Colon (tissue), 2 donors: ENCODE data around the gene TFRC.
"Not testable (repeated sequence)": the region's sequence is repeated elsewhere in the genome, so short reads cannot be mapped to it uniquely, and the experiment has no call there.

Experiments
- FAIRE-seq: peaks from 2 replicates; lab custom pipeline; 2012; peaks lifted over from hg19 to GRCh38; lab: Jason Lieb, UNC
- donor health status: control.
- donor health status: control.

Gene TFRC

DNA sequence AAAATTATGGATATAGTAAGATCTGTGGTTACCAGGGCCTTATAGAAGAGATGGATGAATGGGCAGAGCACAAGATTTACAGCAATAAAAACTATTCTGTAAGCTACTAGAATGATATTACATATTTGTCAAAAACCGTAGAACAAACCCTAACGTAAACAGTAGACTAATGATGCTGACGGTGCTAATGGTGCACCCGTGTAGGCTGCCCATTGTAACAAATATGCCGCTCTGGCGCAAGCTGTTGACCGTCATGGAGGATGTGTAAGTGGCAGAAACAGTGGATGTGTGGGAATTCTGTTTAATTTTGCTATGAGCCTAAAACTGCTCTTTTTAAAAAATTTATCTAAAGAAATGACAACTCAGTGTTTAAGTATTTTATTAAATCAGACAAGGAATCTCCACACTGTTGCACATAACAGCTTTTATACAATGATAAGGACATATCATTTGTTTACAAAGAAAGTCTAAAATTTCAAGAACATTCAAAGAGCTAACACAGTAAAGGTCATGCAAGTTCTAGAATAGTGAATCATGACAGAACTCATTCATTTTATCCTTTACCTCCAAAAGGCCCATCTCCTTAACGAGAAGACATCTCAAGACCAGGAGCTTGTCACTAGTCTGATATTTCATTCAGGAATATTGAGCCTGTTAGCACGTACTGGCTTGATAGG is 32.8 kb downstream of the TFRC start:
- no peak for FAIRE-seq

DNA sequence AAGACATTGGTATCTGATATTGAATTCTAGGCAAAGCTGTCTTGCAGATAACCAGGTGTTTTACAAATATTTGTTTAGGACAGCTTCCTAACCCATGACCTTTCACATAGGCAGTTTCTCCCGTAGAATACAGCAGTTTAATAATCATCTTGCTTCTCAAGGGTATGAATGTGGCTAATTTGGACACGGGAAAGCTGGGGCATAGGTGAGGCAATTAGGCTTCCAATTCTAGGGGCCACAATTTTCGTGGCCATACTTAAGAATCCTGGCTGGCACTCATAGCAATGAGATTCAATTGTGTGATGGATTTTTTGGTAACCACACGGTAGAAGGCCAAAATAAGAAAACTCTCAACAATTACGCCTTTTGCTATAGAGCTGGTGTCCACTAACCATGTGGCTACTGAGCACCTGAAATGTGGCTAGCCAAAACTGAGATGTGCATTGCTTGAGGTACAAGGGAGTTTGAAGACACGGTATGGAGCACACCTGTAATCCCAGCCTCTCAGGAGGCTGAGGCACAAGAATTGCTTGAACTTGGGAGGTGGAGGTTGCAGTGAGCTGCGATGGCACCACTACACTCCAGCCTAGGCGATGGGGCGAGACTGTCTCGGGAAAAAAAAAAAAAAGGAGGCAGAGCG is 34.4 kb downstream of the TFRC start:
- no peak for FAIRE-seq

- no peak for FAIRE-seq
Observed at GRCh38 chr3:196044513-196044912, 37.4 kb downstream of the TFRC start.

DNA sequence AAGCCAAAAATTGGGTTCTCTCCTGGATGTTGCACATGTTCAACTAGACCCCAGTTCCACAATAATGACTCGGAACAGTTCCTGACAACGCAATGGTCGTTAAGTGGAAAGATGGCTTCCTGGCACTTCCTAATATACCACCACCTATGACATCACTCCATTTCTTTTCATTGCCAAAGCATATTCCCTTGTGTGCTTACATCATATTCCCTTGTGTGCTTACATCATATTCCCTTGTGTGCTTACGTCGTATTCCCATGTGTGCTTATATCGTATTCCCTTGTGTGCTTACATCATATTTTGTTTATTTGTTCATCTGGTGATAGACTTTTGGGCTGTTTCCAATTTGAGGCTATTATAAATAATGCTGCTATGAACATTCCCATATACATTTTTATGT is 39.2 kb downstream of the TFRC start:
- FAIRE-seq: no peak

DNA sequence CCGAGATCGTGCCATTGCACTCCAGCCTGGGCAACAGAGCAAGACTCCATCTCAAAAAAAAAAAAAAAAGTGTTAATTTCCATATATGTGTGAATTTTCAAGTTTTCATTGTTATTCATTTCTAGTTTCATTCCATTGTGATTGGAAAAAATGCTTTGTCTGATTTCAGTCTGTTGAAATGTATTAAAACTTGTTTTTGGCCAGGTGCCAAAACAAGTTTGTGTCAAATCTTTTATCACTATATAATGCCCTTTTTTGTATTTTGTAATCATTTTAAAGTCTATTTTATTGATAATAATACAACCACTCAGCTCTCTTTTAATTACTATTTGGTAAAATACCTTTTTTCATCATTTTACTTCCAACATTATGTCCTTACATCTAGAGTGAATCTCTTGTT is 42.5 kb downstream of the TFRC start:
- peak; percentile 45 for FAIRE-seq

DNA sequence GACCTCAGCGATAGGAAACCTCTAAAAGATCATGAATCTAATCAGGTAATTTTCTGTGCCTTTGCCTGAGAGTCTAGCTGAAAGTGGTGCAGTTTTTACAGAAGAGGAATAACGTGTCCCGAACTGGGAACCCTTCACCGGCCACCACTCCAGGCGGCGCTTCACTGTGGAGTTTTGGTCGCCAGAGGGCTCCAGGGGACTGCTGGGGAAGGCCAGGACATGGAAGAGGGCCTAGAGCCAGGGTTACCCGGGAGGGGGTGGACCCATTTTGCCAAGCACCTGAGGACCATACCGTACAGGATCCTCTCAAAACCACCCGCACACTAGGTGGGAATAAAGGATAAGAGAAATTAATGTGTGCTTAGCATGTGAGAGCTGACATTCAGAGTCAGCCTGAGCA is 55.8 kb downstream of the TFRC start:
- FAIRE-seq: not testable (repeated sequence)

DNA sequence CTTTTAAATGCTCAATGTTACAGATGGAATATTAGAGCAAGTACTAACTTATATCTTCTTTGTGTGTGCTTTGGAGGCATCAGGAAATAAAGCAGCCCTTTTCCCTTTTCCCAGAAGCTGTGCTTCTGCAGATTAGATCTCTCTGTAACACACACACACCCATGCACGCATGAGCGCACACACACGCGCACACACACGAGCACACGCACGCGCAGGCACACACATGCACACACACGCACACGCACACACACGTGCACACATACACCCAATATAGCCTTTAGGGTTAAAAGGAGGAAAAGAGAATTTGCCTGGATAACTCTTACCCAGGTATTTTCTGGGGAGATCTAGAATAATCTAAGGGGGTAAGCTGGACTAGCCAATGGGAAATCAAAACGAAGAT is 56.9 kb downstream of the TFRC start:
- FAIRE-seq: no peak

DNA sequence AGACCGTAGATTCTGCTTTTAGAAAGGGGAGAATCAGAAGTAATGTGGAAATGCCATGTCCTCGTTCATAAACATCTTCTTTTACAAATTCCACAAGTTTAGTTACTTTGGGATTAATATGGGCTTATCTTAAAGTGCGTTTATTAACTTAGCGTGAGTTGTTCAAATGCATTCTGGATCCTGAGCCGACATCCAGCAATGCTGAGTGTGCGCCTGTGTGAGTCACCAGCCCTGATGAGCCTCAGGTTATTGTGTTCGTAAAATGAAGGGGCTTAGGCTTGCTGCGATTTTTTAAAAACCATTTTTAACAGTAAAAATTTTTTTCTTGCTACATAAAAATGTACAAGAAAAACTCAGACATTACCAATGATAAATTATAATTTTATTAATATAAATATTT is 57.9 kb downstream of the TFRC start:
- no peak for FAIRE-seq

DNA sequence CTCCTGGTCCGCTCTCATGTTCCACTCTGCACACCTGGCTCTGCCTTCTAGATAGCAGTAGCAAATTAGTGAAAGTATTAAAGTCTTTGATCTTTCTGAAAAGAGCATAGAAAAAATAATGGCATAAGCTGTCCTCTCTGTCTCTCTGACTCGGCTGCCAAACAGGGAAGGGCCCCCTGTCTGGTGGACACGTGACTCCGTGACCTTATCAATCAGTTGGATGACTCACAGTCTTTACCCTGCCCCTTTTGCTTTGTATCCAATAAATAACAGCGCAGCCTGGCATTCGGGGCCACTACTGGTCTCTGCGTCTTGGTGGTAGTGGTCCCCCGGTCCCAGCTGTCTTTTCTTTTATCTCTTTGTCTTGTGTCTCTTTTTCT is 59.4 kb downstream of the TFRC start:
- not testable (repeated sequence) for FAIRE-seq

- no peak for FAIRE-seq
Observed at GRCh38 chr3:196020373-196020772, 61.5 kb downstream of the TFRC start.

DNA sequence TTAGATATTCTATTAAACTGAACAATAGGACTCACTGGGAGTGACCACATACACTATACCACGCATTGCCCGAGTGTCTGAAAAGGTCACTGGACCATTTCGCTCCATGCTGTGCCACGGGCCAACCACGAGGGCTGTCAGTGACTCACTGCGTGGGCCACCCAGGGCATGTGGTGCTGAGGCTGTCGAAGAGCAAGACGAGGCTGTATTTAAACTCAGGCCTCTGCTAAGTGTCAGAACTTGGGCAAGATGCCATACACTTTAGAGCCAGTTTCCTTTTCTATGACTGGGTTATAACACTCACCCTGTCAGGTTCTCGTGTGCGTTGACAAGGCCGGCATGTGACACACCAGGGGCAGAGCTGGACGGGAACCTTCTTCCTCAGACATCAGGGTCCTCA is 62.3 kb downstream of the TFRC start:
- not testable (repeated sequence) for FAIRE-seq

DNA sequence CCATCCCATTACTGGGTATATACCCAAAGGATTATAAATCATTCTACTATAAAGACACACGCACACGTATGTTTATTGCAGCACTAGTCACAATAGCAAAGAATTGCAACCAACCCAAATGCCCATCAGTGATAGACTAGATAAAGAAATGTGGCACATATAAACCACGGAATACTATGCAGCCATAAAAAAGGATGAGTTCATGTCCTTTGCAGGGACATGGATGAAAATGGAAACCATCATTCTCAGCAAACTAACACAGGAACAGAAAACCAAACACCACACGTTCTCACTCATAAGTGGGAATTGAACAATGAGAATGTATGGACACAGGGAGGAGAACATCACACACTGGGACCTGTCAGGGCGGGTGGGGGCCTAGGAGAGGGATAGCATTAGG is 63.7 kb downstream of the TFRC start:
- FAIRE-seq: not testable (repeated sequence)

GRCh38 chr3:196016485-196016884 is 65.4 kb downstream of the TFRC start:
- FAIRE-seq: no peak

- FAIRE-seq: no peak
Observed at GRCh38 chr3:196016059-196016458, 65.8 kb downstream of the TFRC start.

GRCh38 chr3:196013587-196014487 is 68.1 kb downstream of the TFRC start:
- no peak for FAIRE-seq

DNA sequence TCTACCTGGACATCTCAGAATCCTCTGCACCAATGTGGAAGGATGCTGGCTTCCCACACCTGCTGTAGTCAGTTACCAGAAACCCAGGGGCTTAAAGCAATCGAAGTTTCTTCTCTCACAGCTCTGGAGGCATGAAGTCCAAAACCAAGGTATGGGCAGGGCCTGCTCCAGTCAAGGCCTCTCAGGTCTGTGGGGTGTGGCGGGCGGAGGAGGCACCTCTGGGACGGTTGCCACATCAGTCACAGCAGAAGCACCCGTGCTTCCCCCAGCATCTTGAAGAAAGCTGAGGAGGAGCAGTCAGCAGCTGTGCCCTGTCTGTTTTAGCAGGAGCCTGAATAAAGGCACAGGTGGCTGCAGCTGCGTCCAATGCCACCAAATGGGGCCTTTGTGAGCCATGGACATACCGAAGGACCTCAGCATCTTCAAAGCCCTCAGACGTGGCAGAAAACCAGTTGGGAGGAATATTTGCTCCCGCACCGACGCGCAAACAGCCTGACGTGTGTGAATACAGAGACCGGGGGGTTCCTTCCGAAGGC is 68.9 kb downstream of the TFRC start:
- FAIRE-seq: no peak

DNA sequence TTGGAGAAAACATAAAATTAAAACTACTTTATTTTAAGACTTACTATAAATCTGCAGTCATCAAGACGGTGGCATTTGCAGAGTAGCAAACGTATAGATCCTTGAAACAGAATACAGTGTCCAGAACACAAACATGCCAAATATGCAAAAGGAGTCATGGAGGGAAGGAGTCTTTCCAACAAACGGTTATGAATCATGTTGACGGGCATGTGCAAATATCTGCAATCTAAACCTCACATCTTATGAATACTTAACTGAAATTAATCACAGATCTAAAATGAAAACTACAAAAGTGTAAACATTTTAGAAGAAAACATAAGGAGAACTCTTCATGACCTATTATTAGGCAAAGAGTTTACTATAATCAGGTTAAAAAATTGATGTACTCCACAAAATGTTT is 69.4 kb downstream of the TFRC start:
- FAIRE-seq: no peak

DNA sequence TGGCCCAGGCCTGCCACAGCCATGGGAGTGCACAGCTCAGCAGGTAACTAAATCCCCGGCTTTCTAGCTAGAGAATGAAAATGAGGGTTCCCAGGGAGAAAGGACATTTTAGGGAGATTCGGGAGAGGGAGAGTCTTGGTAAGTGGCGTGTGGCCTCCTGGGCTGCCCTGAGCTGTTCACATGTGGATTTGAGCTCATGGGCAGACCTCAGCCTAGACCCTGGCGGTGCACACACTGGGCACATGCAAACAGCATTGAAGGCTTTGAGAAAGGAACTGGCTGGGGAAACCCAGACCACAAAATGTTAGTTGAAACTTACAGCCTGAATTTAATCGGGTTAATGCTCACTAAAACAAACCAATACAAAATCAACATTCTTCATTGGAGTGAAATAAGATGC is 72.4 kb downstream of the TFRC start:
- FAIRE-seq: no peak

- FAIRE-seq: no peak
Observed at GRCh38 chr3:196008929-196009328, 73.0 kb downstream of the TFRC start.

- FAIRE-seq: no peak
Observed at GRCh38 chr3:196008387-196008786, 73.5 kb downstream of the TFRC start.

DNA sequence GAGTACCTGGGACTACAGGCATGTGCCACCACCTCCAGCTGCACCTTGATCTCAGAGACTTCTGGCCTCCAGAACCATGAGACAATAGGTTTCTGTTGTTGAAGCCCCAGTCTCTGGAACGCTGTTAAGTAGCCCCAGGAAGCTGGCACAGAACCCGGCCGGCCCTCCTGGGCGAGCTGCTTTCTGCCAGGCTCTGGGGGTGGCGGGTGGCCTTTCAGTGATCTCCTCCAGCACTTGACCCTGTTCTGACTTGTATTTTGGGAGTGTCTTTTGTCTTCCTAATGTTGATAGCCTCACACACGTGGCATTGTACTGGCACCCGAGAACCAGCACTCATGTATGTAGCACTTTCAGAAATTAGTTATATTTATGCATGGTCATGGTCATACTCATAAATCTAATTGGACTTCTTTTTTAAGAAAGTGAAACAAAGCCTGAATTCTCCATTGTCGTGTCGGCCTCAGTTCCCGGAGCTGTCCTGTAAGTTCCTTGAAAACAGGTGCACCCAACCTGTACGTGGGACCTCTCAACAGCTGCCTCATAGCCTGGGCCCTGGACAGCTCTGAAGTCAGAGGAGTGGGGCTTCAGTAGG is 74.0 kb downstream of the TFRC start:
- no peak for FAIRE-seq

GRCh38 chr3:196005338-196005737 is 76.6 kb downstream of the TFRC start:
- FAIRE-seq: not testable (repeated sequence)
